HG03558 (cell line): Measurements from ENCODE around the gene GOLGA6C.
"Not testable (repeated sequence)": the region's sequence is repeated elsewhere in the genome, so short reads cannot be mapped to it uniquely, and the experiment has no call there.

Experiments used
- ATAC-seq: cut with Tn5 transposase; IDR thresholded peaks from one replicate; pipeline ENCODE4 v1.9.1; 2021; ENCODE audit warnings: moderate number of reproducible peaks; ENCODE audit not compliant: unreplicated experiment; ENCODE audit errors: extremely low read depth

The GOLGA6C gene

DNA sequence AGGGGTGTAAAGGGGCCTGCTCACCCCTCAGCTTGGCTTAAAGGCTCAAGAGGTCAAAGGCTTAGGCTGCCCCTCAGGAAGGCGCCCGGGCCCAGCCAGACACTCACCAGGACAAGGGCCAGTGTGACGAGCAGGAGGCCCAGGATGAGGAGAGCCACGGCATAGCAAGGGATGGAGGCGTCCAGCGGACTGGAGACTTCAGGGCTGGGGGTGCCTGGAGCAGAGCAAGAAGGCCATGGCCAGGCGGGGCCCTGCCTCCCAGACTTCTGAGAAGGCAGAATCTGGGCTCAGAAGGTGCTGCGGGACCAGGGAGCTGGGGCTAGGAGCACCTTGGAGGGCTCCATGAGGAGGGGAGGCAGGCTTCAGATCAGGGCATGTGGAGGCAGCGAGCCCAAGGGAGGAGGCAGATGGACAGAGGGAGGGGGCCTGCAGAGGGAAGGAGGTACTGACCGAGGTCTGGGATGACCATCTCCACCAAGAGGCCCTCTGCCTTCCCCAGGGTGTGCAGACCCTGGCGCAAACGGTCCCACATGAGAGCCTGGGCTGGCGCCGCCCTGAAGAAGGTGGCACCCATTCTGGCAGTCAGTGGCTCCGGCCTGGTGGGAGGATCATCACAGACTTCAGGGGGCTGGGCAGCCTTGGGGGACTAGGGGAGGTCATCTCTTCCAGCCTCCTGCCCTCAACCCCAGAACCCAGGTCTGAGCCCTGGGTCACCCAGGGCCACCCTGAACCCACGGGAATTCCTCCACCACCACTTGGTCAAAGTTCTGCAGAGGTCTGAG, 32.0 kb upstream of the GOLGA6C start:
- ATAC-seq, result no peak

DNA sequence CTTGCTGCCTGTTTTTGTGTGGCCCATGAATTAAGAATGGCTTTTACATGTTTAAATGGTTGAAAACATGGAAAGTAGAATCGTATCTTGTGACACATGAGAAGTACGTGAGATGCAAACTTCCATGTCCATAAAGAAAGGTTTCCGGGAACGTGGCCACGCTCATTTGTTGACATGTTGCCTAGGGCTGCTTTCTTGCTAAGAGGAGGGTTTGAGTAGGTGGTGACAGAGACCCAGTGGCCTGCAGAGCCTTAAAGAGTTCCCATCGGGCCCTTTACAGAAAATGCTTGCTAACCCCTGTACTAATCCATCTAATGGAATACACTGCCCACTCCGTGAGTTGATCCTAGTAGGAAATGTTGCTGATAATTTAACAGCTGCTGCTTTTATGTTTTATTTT, 31.0 kb upstream of the GOLGA6C start:
- not testable (repeated sequence) for ATAC-seq

DNA sequence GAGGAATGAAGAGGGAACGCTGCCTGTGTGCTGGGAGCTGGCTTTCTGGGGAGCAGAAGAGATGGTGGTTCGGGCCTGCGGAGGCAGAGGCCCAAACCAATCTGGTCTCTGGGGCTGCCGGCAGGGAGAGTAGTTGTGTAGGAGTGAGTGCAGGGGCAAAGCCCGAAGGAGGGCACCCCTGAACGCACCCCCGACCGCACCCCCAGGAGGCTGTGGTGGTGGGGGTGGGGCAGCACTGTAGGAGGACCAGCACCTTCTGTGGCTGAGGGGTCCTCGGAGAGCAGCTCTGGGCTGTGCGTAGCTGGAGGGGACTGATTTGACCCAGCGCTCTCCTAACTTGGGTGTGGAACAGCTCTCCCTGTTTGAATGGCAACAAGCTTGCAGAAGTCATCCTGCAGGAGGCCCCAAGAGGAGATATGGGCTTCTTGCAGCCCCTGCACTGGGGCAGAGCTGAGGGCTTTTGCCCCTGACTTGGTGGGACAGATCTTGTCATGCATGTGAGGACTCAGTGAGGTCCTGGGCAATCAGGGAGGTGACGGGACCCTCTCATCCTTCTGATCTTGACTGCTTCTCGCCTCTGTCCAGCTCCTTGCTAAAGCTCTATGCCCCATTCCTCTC, 30.4 kb upstream of the GOLGA6C start:
- no peak for ATAC-seq

DNA sequence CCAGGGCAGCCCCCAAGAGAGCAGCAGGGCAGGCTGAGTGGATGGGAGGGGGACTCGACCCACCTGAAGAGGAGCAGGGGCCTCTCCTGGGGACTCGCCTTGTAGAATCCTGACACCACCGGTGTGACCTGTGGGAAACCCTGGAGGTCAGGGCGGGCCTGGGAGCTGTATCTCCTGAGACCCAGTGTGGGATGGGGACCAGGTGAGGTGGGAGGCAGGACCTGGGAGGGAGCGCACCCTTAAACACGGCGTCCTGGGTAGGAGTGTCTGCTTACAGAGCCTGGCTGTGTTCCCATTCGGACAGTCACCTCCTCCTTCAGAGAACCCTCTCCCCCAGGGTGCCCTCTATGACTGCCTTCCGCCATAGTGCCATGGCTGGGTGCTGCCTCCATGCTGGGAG, 29.3 kb upstream of the GOLGA6C start:
- ATAC-seq, result no peak

DNA sequence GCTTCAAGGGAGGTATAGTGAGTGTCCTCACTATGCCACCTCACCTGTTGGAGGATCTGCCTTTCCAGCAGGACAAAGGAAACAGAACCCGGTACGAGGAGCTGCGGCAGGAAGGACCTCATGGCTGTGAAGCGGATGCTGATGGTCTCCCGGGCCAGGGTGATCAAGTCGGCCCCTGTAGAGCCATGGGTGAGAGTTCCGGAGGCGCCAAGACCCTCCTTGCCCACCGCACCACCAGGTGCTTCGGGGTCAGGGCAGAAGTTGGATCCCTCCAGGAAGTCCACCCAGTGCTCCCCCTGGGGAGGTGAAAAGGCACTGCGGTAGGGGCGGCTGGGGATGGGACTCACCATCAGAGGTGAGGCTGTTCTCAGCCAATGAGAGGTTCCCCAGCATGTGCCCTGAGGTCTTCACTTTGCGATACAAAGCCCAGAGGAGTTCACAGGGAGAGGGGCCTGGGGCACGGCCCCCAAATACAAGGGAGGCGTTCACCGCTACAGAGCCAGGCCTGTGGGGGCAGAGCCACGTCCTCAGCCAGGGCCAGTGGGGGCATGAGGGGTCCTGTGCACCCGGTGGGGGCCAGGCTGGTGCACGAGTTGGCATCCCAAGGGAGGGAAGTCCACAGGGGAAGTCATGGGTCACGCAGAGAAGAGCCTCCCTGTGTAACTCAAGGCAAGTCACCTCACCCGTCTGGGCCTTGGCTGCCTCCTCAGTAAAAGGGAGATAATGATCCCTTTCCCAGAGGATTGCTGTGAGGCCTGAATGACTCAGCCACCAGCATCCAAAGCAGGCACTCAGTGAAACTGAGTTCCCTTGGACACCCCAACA, 28.7 kb upstream of the GOLGA6C start:
- no peak for ATAC-seq

DNA sequence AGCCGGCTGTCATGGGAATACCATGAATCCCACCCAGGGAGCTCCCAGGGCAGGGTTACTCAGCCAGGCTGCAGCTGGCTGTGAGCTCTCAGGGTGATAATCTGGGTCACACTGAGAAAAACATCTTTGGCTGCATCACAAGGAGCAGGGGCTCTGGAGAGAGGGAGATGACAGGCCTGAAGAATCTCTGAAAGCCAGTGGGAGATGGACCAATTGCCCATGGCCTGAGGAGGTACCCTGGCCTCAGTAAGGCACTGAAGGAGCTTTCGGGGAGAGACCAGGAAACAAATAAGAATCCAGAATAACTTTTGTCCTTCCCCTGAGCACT, 28.2 kb upstream of the GOLGA6C start:
- ATAC-seq, result no peak

DNA sequence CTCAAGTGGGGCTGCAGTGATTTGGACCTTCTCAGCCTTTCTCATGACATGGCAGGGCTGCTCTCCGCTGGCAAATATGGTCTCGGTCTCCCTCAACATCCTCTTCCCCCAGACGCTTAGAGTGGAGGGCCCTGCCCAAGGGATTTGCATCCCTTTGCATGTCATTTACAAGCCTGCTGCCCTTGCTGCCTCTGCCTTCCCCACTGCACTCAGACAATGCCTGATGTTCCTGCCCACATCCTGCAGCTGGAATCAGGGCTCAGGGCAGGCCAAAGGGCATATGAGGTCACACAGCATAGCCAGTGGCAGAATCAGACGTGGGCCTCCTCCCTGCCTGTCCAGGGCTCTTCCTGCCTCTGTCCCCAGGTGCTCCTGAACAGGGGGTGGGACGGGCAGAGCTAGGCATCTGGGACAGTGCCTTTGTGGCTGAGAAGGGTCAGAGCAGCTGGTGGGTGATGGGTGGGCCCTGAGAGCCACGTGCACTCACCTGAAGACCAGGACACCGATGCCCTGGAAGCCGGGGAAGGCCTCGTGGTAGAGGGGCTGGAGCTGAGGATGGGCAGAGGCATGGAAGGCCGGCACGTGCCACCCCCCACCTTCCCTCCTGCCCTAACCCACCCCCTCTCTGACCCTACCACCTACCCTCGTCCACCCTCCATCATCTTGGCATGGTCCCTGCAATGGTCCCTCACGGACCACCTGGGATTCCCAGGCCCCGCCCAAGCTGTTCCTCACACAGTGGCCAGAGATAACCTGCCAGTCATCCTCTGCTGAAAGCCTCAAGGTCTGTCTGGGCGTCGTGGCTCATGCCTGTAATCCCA, 27.4 kb upstream of the GOLGA6C start:
- ATAC-seq, result no peak

DNA sequence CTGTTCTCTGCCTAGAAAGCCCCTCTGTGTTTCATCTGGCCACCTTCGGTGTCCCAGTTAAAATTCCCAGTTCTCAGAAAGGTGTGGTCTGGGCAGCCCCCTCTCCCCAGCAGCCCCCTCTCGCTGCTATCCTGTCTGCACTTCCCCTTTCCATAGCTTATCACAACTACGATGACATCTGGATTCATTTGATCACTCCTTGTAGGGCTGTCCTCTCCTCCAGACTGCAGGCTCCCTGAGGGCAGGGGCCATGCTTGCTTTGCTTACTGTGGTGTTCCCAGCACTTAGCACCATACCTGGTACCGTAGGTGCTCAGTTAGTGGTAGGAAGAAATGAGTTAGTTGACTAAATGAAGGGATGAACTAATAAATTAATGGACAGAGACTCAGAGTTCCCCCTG, 26.3 kb upstream of the GOLGA6C start:
- ATAC-seq, result no peak

DNA sequence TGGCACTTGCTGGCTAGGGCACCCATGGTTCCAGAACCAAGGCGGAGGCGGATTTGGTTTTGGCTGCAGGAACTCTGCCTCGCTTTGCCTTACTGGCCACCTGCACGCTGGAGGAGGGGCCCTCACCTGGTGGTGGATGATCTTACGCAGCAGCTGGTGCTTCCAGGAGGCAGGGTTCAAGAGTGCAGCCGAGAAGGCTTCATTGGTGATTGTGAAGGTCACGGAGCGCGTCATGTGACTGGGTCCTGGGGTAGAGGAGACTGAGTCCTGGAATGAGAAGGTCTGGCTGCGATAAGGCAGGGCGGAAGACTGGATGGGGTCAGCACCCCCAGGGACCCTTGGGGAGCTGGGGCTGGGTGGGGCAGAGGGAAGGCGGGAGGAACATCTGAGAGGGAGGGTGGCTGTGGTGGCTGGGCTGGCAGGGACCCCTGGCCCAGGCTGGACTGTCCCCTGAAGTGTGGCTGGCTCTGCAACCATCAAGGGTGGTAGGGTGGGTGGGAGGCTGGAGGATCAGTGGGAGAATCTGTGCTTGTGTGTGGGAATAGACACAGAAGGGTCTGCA, 25.8 kb upstream of the GOLGA6C start:
- ATAC-seq, result no peak

DNA sequence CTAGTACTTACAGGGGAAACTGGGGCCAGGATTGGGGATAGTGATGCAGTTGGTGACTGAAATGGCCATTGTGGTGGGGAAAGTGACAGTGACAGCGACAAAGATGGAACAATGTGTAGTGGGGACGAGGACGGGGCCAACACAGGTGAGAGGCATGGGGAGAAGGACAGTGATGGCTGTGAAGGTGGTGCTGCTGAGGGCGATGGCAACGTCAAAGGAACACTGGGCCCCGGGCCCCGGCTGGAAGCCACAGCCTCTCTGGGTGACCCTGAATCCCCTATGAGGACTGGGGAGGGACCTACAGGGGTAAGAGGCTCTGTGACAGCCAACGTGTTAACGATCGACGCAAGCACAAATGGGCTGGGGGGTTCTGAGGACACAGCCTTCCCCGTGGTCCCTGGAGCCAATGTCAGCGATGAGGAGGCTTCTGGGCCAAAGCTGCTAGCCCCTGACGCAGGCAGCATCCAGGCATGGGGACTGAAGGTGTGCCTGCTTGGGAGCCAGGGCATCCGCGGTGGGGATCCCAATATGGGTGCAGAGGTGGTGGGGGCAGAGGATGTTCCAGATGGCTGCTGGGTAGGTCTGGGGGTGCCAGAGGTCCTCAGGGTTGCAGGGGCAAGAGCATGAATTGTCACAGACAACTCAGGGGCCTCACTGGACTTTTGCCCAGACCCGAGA, 25.2 kb upstream of the GOLGA6C start:
- ATAC-seq, result no peak

DNA sequence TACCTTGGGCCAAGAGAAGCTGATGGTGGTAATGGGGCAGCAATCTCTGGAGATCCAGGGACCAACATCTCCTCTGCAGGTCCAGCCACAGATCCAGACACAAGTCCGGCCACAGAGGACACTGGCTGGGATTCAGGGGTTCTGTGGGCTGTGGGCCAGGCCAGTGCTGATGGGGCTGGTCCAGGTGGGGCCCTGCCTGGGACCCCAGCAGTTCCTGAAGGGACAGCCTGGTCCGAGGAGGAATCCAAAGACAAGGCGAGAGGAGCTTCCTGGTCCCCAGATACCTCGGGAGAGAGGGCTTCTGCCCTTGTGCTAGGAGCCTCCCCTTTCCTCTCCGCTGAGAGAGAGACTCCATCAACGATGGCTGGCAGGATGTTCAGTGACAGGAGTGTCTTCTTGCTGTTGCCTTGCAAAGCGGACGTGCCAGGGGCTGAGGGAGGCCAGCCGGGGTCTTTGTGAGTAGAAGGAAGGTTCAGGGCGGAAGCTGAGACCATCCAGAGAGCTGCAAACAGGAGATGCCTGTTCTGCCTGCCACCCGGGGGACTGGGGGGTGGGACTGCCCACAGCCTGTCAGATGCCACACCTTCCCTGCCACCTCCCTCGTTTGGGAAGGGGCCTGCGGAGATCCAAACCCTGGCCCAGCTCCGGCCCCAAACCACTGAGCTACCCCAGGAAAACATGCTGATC, 24.5 kb upstream of the GOLGA6C start:
- ATAC-seq, result no peak

DNA sequence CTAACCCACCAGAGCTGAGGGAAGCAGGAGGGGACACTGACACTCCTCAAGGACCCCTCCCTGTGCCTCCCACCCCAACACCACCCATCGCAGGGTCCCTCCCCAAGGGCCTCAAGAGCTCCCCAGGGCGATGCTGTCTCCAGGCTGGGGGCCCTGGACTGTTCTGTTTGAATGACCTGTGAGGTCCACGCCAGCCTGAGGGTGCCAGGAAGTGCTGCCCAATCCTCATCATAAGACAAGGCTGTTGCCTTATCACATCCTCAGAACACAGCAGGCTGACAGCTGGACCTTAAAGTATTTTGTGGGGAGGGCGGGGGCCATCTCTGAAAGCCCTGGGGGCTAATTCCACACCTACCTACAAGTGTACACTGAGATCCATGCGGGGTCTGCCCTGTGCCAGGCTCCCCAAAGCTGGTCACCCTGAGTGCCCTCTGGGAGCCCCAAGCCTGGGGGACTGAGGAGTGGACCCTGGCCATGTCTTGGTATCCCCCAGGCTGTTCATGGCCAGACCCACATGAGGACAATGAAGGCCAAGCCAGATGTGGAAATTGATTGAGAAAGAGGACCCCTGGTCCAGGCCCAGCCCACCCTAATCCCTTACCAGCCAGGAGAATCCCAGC, 23.8 kb upstream of the GOLGA6C start:
- no peak for ATAC-seq

DNA sequence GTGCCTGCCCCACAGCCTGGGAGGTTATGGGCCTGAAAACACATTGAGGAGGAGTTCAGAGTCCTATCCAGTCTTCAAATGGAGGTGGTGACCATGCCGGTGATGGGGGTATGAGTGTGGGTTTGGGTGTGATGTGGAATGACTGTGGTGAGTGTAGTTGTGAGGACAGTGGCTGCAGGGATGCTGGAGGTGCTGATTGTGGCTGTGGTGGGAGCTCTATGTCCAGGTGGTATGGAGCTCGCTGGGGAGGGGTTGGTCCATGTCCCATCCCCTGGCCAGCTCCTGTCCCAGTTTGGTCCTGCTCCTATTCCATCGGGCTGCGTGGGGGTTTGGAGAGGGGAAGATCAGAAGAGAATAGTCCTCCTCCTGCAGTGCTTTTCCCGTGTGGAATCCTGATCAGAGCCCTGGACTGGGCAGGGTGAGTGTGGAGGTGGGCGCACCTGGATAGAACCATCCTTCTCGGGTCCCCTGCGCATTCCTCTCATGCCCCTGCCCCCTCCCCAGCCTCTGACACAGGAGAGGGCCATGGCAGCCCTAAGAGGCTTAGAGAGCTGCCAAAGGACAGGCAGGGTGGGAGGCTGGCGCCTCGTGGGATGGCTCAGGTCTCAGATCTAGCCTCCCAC, 23.0 kb upstream of the GOLGA6C start:
- ATAC-seq, result no peak

DNA sequence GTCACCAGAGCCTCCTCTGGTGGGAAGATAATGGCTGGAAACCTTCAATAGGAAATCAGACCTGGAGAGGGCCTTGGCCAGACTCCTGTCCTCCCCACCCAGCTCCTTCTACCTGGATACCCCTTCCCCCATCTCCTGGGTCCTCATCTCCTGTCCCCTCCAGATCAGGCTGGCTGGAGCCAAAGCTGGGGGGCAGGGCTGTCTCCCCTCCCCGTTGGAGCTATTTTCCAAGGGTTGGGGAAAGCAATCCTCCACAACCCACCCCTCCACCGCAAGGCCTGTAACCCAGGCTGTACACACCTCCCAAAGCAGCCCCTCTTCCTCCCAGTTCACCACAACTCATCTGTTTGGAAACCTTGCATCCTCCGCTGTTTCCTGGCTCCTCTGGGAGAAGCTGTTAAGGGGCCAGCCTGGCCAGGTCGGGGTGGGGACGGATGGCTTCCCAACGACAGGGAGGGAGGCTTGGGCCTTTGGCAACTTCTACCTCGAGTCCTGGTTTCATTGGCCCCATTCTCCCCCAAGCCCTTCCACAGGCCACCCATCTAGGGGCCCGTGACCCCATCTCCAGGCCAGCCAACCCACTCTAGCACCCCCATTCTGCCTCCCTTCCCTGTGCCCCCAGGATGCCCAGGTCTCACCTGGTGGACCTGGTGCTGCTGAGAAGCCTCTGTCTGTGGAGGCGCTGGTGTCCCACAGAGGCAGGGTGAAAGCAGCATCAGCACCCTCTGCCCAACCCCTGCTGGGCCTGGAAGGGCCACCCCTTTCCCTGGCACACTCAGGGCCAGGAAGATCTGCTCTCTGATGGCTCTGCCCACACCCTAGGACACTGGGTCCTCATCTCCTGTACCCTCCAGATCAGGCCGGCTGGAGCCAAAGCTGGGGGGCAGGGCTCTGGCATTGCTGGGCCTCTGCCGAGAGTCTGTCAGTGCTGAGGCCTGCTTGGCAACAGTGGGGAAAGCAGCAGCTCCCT, 22.1 kb upstream of the GOLGA6C start:
- ATAC-seq, result no peak

DNA sequence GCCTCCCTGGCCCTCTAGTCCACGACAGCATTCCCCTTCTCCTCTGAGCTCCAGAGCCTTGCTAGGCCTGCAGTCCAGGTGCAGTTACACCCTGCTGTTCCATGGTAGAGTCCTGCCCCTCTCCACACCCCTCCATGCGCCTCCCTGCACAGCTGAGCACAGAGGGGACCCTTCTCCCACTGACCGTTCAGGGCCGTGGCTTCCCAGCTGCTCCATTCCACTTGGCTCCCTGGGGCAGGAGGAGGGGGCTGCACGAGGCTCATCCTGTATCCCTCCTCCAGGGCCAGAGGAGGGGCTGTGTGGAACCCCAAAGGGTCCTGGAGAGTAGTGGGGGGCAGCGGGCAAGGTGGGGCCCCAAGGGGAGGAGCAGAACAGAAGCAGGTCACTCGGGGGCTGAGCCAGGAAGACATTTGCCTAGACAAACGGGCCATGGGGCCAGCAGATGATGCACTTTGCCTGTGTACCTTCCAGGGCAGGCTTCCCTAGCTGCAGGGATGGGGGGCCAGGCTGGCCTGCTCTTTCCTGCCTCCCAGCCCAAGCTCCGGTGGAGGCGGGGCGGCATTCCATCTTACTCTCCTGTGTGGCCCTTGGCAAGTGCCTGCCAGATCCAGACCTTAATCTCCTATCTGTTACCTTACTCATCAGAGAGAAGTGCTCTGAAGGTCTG, 20.7 kb upstream of the GOLGA6C start:
- no peak for ATAC-seq

DNA sequence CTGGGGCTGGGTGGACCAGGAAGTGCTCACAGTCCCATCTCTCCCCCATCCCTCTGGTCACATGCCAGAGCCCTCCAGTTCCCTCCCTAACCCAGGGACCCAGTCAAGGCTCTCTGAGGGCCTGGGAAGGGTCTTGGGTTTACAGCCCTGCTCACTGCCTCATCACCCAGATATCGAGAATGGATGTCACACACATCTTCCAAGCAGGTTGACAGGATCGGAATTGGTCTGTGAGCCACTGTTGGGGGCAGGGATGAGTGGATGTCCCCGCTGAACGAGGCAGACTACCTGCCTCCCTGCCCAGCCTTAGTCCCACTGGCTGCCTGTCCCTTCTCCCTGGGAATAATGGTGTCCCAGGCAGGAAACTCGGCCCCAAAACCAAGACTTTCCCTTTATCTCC, 20.0 kb upstream of the GOLGA6C start:
- ATAC-seq, result no peak

DNA sequence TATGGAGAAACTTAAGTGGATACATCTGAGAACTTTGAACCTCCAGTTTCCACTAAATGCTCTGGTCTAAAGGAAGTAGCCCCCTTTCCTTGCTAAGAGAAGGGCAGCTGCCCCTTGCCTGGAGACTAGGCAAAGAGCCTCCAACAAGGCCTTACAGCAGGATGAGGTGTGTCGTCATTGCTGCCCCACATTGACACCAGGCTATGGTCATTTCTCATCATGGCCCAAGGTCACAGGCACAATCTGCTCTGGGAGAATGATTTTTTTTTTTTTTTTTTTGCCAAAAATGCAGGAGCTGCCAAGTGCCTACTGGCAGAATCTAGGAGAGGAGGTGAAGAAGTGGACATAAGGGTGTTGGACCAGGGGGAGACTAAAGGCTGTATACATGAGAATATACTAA, 12.4 kb upstream of the GOLGA6C start:
- not testable (repeated sequence) for ATAC-seq
